OCI-LY1 (cell line): ENCODE measurements around the gene HSPE1.

Experiments used
- H2AFZ ChIP-seq: fragments of 200-600 bp; sonication (generic), shearing (Covaris generic); 2 replicates; pipeline ENCODE4 v1.6.0; 2014; ENCODE audit warnings: antibody characterized with exemption, mild to moderate bottlenecking, low read length
- H3F3A ChIP-seq: fragments of 200-600 bp; sonication (generic), shearing (Covaris generic); 2 replicates; pipeline ENCODE4 v1.6.0; 2014; ENCODE audit warnings: mild to moderate bottlenecking, antibody characterized with exemption, low read length, moderate library complexity; ENCODE audit not compliant: insufficient read depth
- H3K27ac ChIP-seq: fragments of 200-600 bp; sonication (generic); 2 replicates; pipeline ENCODE4 v1.5.1; 2014; ENCODE audit warnings: low read length, mixed run types, mild to moderate bottlenecking, low read depth; ENCODE audit not compliant: poor library complexity, severe bottlenecking
- H3K27me3 ChIP-seq: fragments of 200-600 bp; sonication (generic); 2 replicates; pipeline ENCODE4 v1.6.0; 2014; ENCODE audit warnings: antibody characterized with exemption, mild to moderate bottlenecking, low read length, moderate library complexity; ENCODE audit not compliant: insufficient read depth
- H3K36me3 ChIP-seq: fragments of 200-600 bp; sonication (generic); 2 replicates; pipeline ENCODE4 v1.6.1; 2014; ENCODE audit warnings: mild to moderate bottlenecking, antibody characterized with exemption, low read length, moderate library complexity, mixed read lengths; ENCODE audit not compliant: insufficient read depth
- H3K4me1 ChIP-seq: fragments of 200-600 bp; sonication (generic); 2 replicates; pipeline ENCODE4 v1.5.1; 2014; ENCODE audit warnings: mild to moderate bottlenecking, low read length, moderate library complexity; ENCODE audit not compliant: insufficient read depth, severe bottlenecking
- H3K4me2 ChIP-seq: fragments of 200-600 bp; sonication (generic), shearing (Covaris generic); 2 replicates; pipeline ENCODE4 v1.6.1; 2014; ENCODE audit warnings: low read length
- H3K4me3 ChIP-seq: fragments of 200-600 bp; sonication (generic); 2 replicates; pipeline ENCODE4 v1.5.1; 2014; ENCODE audit warnings: low read length, low read depth, mild to moderate bottlenecking, mixed read lengths; ENCODE audit not compliant: poor library complexity, severe bottlenecking
- H3K79me2 ChIP-seq: fragments of 200-600 bp; shearing (Covaris generic); 2 replicates; pipeline ENCODE4 v1.6.1; 2016; ENCODE audit warnings: mixed run types, low read length, mixed read lengths; ENCODE audit not compliant: insufficient read depth
- H3K9ac ChIP-seq: fragments of 200-600 bp; sonication (generic), shearing (Covaris generic); 2 replicates; pipeline ENCODE4 v1.6.1; 2014; ENCODE audit warnings: mild to moderate bottlenecking, low read length, mixed read lengths
- H3K9me2 ChIP-seq: fragments of 200-600 bp; sonication (generic), shearing (Covaris generic); 2 replicates; pipeline ENCODE4 v1.6.1; 2014; ENCODE audit warnings: low read depth, mild to moderate bottlenecking, low read length, mixed read lengths
- H3K9me3 ChIP-seq: fragments of 200-600 bp; shearing (Covaris generic); 2 replicates; pipeline ENCODE4 v1.6.1; 2014; ENCODE audit warnings: low read length, mixed read lengths
- H4K20me1 ChIP-seq: fragments of 200-600 bp; sonication (generic), shearing (Covaris generic); 2 replicates; pipeline ENCODE4 v1.6.0; 2016; ENCODE audit warnings: mild to moderate bottlenecking, low read length; ENCODE audit not compliant: insufficient read depth
- CTCF ChIP-seq: fragments of 200-600 bp; sonication (generic), shearing (Covaris generic); IDR thresholded peaks from 2 replicates; pipeline ENCODE4 v1.5.1; 2017; ENCODE audit warnings: mild to moderate bottlenecking, antibody characterized with exemption, low read length, moderate library complexity, mixed read lengths
- EZH2 ChIP-seq: fragments of 200-600 bp; sonication (generic), shearing (Covaris generic); IDR thresholded peaks from 2 replicates; pipeline ENCODE4 v1.8.0; 2017; ENCODE audit warnings: borderline replicate concordance, mixed run types, mild to moderate bottlenecking, antibody characterized with exemption, low read length, moderate library complexity, mixed read lengths

HSPE1 gene

GRCh38 chr2:197454923-197455322 lies 45.3 kb upstream of the HSPE1 start:
- no peak overlapping the region for H2AFZ ChIP-seq
- H3K4me2 ChIP-seq: peak overlapping the region; percentile 69
- H3K79me2 ChIP-seq: peaks cover 50% of the 10 kb centered on the region
- H3K27me3 ChIP-seq: no peaks in the 10 kb centered on the region
- H3F3A ChIP-seq: no peaks in the 10 kb centered on the region
- peaks cover 18% of the 10 kb centered on the region for H3K4me1 ChIP-seq
- H3K9me2 ChIP-seq: no peaks in the 10 kb centered on the region
- H3K9me3 ChIP-seq: no peaks in the 10 kb centered on the region
- H3K9ac ChIP-seq: peak overlapping the region; percentile 84
- TF ChIP-seq EZH2 (no peak), CTCF (no peak)
- H3K36me3 ChIP-seq: peaks cover 11% of the 10 kb centered on the region; the same call in 1 of the 2 replicates
- H4K20me1 ChIP-seq: no peaks in the 10 kb centered on the region
- H3K27ac ChIP-seq: no peak overlapping the region
- peak overlapping the region; percentile 82 for H3K4me3 ChIP-seq

DNA sequence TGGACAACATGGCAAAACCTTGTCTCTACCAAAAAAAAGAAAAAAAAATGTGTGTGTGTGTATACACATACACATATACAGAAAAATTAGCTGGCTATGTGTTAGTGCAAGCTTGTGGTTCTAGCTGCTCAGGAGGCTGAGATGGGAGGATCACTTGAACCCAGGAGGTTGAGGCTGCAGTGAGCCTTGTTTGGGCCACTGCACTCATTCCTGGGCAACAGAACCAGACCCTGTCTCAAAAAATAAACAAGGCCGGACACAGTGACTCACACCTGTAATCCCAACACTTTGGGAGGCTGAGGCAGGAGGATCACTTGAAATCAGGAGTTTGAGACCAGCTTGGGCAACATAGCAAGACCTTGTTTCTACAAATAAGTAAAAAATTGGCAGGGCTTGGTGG lies 44.8 kb upstream of the HSPE1 start:
- TF ChIP-seq CTCF (no peak), EZH2 (no peak)
- H3K36me3 ChIP-seq: peaks cover 15% of the 10 kb centered on the region
- no peaks in the 10 kb centered on the region for H3K9me2 ChIP-seq
- no peaks in the 10 kb centered on the region for H3K9me3 ChIP-seq
- H3K4me1 ChIP-seq: peaks cover 18% of the 10 kb centered on the region
- no peak overlapping the region for H2AFZ ChIP-seq
- no peaks in the 10 kb centered on the region for H4K20me1 ChIP-seq
- no peaks in the 10 kb centered on the region for H3K27me3 ChIP-seq
- no peak overlapping the region; the same call in 1 of the 2 replicates for H3K9ac ChIP-seq
- H3K4me2 ChIP-seq: peak overlapping the region; percentile 69; the same call in 1 of the 2 replicates
- peak overlapping the region; percentile 82 for H3K4me3 ChIP-seq
- no peak overlapping the region for H3K27ac ChIP-seq
- no peaks in the 10 kb centered on the region for H3F3A ChIP-seq
- peaks cover 50% of the 10 kb centered on the region for H3K79me2 ChIP-seq

GRCh38 chr2:197460649-197461048 lies 39.5 kb upstream of the HSPE1 start:
- Histone ChIP-seq H3K79me2 (peaks cover 31% of the 10 kb centered on the region), H3K9me3 (no peaks in the 10 kb centered on the region), H3K4me1 (no peaks in the 10 kb centered on the region), H4K20me1 (no peaks in the 10 kb centered on the region), H3K9me2 (no peaks in the 10 kb centered on the region), H3K9ac (no peak overlapping the region), H3K4me2 (no peak overlapping the region), H3K4me3 (no peak overlapping the region), H3K27me3 (no peaks in the 10 kb centered on the region), H3K27ac (no peak overlapping the region), H2AFZ (no peak overlapping the region), H3K36me3 (peaks cover 30% of the 10 kb centered on the region), H3F3A (no peaks in the 10 kb centered on the region)
- TF ChIP-seq EZH2 (no peak), CTCF (no peak)
